Heart left ventricle (tissue), 16 donors: Measurements from ENCODE around the gene CABLES1. TPM values are rescaled to one million over a fixed set of nuclear protein-coding genes. Genes with fewer than 3 reads are reported as not detected.

Experiments
- ATAC-seq, 4 donors: fragments of 200-7000 bp; cut with Tn5 transposase; one replicate each; pipeline ENCODE4 v1.9.1; 2020 to 2022; ENCODE audit warnings: moderate library complexity in 4 of 4, mild to moderate bottlenecking in 3 of 4, moderate number of reproducible peaks in 1 of 4
- DNase-seq, 5 donors: peaks; one replicate each; pipeline ENCODE4 v3.0.0-alpha.2; 2020
- H3K27ac ChIP-seq, 12 donors: fragments of 200-600 bp; sonication (generic) in 4 of 12; one replicate each; pipeline versions ENCODE4 v1.5.0 to v1.8.0; 2016 to 2022; ENCODE audit warnings: mild to moderate bottlenecking in 2 of 12
- H3K27me3 ChIP-seq, 9 donors: fragments of 200-600 bp; sonication (generic) in 2 of 9; one replicate each; pipeline versions ENCODE4 v1.5.1 to v1.8.0; 2016 to 2022; ENCODE audit warnings: mild to moderate bottlenecking in 3 of 9
- H3K36me3 ChIP-seq, 9 donors: fragments of 200-600 bp; sonication (generic) in 2 of 9; one replicate each; pipeline versions ENCODE4 v1.5.0 to v1.8.0; 2018 to 2022; ENCODE audit warnings: mild to moderate bottlenecking in 2 of 9
- H3K4me1 ChIP-seq, 12 donors: fragments of 200-600 bp; sonication (generic) in 4 of 12; one replicate each; pipeline versions ENCODE4 v1.5.0 to v1.8.0; 2016 to 2022; ENCODE audit warnings: mild to moderate bottlenecking in 3 of 12
- H3K4me3 ChIP-seq, 12 donors: fragments of 200-600 bp; sonication (generic) in 4 of 12; one replicate each; pipeline versions ENCODE4 v1.5.0 to v1.8.0; 2017 to 2022; ENCODE audit warnings: mild to moderate bottlenecking in 9 of 12, moderate library complexity in 4 of 12
- H3K9me3 ChIP-seq, 12 donors: fragments of 200-600 bp; sonication (generic) in 4 of 12; one replicate each; pipeline versions ENCODE4 v1.5.0 to v1.8.0; 2016 to 2022; ENCODE audit warnings: mild to moderate bottlenecking in 1 of 12
- POLR2A ChIP-seq, 2 donors: fragments of 450-650 bp; IDR thresholded peaks; one replicate each; pipeline ENCODE4 v1.6.1; 2017; ENCODE audit warnings: antibody characterized with exemption in 2 of 2, mild to moderate bottlenecking in 2 of 2, moderate library complexity in 2 of 2
- WGBS, 4 donors: extraction: QIAGEN DNeasy Blood & Tissue Kit in 2 of 4; methylation state at CpG; one replicate each; pipeline versions ENCODE4 v1.1.5 to v1.1.7; 2013 to 2018; 5-methylcytosine and 5-hydroxymethylcytosine counted together
- intact Hi-C, 10 donors: fragments of 100-400 bp; cut with DNase I; formaldehyde crosslinking; loops; one replicate each; pipeline versions ENCODE4 v1.11.1 to v1.14.2; 2022
- polyA plus RNA-seq, 2 donors: library from polyadenylated mRNA; stranded (reverse); fragments of 200-250 nt; gene quantifications; one replicate each; pipeline ENCODE4 v1.2.3, GENCODE V29; 2013
- total RNA-seq, 9 donors: library from RNA; depleted of rRNA in 2 of 9; stranded (reverse); fragments of >200 nt in 2 of 9; fragmentation: NEBNext Ultra II Directional in 3 of 9; extraction: Animal tissue kit (Norgen Biotek cat#: 25700) in 3 of 9; gene quantifications; one replicate each; pipeline versions ENCODE4 v1.1.0 to v1.2.4, GENCODE V29; 2016 to 2023
- TF ChIP-seq, protein P1 (sequence below), 12 donors: fragments of 200-600 bp; sonication (generic) in 4 of 12; IDR thresholded peaks; one replicate each; pipeline versions ENCODE4 v1.5.0 to v1.8.0; 2018 to 2022; ENCODE audit warnings: antibody characterized with exemption in 12 of 12, mild to moderate bottlenecking in 5 of 12
- donor health status: ischemic (EF 13 %, LVEDD 7.1; RV severe dilation, severe dysfunction).
- donor health status: healthy with polysubstance abuse.
- donor health status: DM: no; HTN: yes; CAD: no.
- donor health status: DM: no; HTN: no; CAD: no.
- donor health status: ischemic (EF 25% LVEDD 6.9; RV normal size, moderate dysfunction).
- donor health status: ischemic (EF 25% LVEDD 5.7; RV mildly dilated, moderate dysfunction).
- donor health status: healthy.
- donor health status: DM: yes; HTN: yes; CAD: no.
- donor health status: ischemic (EF 35%, LVEDD 5.7; RV mildly dilated, moderate dysfunction).
- donor health status: nonischemic (EF 11% LVEDD 7.7; RV severe dilation, severe dysfunction).
- donor health status: DM: yes; HTN: yes; CAD: no.
- donor health status: PGD.
- donor health status: ischemic (EF 29% LVEDD 5.4; RV normal size, mild dysfunction).
- donor health status: nonischemic (EF 23%, LVEDD 6.1; RV moderate dilation, normal function).

CABLES1 gene
- total and polyA plus RNA-seq, 11 donors: 0.28 to 7.2 (median 2.1) TPM

DNA sequence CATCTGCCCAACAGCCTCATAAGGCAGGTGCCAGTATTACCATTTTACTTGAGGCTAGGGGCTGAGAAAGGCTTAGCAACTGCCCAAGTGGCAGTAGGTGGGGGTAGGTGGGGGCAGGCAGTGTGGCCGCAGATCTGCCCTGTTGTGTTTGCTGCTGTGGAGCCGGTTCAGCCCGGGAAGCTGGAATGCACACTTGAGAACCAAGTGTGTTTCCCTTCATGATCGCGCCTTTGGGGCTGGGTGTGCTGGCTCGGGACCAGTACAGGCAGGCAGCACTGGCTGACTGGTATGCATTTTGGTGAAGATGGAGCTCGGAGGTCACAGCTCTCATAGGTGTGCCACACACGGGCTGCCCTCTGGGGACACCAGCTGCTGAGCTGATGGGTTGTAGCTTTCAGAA is 85.1 kb downstream of the CABLES1 start:
- H3K27me3 ChIP-seq: no peaks in the 10 kb centered on the region
- H3K9me3 ChIP-seq: no peaks in the 10 kb centered on the region
- 44 to 60% (median 55%) methylated on average over 7 to 8 of the region's 8 CpGs for WGBS, 4 donors
- TF ChIP-seq, protein P1, sequence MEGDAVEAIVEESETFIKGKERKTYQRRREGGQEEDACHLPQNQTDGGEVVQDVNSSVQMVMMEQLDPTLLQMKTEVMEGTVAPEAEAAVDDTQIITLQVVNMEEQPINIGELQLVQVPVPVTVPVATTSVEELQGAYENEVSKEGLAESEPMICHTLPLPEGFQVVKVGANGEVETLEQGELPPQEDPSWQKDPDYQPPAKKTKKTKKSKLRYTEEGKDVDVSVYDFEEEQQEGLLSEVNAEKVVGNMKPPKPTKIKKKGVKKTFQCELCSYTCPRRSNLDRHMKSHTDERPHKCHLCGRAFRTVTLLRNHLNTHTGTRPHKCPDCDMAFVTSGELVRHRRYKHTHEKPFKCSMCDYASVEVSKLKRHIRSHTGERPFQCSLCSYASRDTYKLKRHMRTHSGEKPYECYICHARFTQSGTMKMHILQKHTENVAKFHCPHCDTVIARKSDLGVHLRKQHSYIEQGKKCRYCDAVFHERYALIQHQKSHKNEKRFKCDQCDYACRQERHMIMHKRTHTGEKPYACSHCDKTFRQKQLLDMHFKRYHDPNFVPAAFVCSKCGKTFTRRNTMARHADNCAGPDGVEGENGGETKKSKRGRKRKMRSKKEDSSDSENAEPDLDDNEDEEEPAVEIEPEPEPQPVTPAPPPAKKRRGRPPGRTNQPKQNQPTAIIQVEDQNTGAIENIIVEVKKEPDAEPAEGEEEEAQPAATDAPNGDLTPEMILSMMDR (IDR thresholded peaks at IDR 0.05): no peak
- TF ChIP-seq POLR2A (IDR thresholded peaks at IDR 0.05): no peak
- peaks cover 0 to 20% (median 1%) of the 10 kb centered on the region in 12 donors for H3K4me1 ChIP-seq
- no peak for DNase-seq
- peaks cover 0 to 7% (median 0%) of the 10 kb centered on the region in 9 donors for H3K36me3 ChIP-seq
- peak in 3 of 4 donors; percentile 16 to 35 (median 32) for ATAC-seq
- H3K4me3 ChIP-seq: no peak overlapping the region
- intact Hi-C loops: loop anchor here in 2 of 10 donors (10.0 kb wide), 2 partner anchors 86 to 134 kb away; partner anchors contain the start of gene CABLES1 (in 1 of the 2)
- H3K27ac ChIP-seq: no peak overlapping the region

DNA sequence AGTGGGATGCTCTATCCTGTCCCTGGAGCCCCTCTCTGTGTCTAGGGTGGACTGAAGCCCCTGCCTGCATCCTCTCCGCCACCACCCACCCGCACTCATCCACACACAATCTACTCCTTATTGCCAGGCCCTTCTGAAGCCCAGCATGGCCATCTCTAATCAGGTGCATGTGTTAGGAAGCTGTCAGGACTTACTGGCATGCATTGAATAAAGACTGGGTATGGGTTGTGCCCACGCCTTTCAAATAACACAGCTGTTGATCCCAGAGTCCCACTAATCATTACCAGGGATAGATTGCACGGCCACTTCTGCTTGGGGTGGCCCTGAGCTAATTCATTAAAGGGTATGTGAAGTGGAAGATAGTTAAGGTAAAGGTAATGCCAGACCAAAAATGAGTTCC is 88.4 kb downstream of the CABLES1 start:
- Histone ChIP-seq H3K9me3 (no peaks in the 10 kb centered on the region), H3K27ac (no peak overlapping the region), H3K4me1 (peaks cover 0 to 52% (median 29%) of the 10 kb centered on the region in 12 donors), H3K36me3 (no peaks in the 10 kb centered on the region), H3K4me3 (no peak overlapping the region), H3K27me3 (no peaks in the 10 kb centered on the region)
- DNase-seq (no peak), ATAC-seq (no peak)
- TF ChIP-seq, protein P1 (IDR thresholded peaks at IDR 0.05): no peak
- TF ChIP-seq POLR2A (IDR thresholded peaks at IDR 0.05): no peak
- 92 to 98% (median 96%) methylated on average over 4 of the region's 4 CpGs for WGBS, 4 donors
- intact Hi-C loops: loop anchor here in 2 of 10 donors (10.0 kb wide), 2 partner anchors 89 to 131 kb away; partner anchors contain the start of gene CABLES1 (in 1 of the 2)

DNA sequence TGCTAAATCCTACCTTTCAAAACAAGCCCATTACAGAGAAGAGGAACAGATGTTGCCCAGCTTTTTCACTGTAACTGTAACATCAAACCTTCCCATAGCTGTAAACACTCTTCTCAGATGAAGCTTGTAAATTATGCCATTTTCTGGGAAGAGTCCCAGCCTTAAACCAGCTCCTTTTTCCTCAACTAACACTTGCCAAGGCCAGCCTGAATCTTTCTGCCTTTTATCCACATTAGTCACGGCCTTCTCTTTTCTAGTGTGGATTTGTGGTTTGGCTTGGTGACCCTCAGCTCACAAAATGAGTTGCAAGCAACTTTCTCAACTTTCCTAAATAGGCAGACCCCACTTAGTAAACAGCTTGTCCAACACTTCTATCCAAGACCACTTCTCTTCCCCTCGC is 90.2 kb downstream of the CABLES1 start:
- TF ChIP-seq, protein P1 (IDR thresholded peaks at IDR 0.05): no peak
- no peak for TF ChIP-seq POLR2A (IDR thresholded peaks at IDR 0.05)
- 51 to 94% (median 87%) methylated on average over 2 of the region's 2 CpGs for WGBS, 4 donors
- Histone ChIP-seq H3K27ac (peak overlapping the region in 11 of 12 donors; percentile 4 to 87 (median 72)), H3K36me3 (no peaks in the 10 kb centered on the region), H3K4me1 (peaks cover 0 to 60% (median 31%) of the 10 kb centered on the region in 12 donors), H3K4me3 (no peak overlapping the region), H3K27me3 (no peaks in the 10 kb centered on the region), H3K9me3 (no peaks in the 10 kb centered on the region)
- ATAC-seq (peak in 2 of 4 donors; percentile 50 to 52), DNase-seq (no peak)
- intact Hi-C loops: loop anchor here in 2 of 10 donors (10.0 kb wide), 2 partner anchors 91 to 129 kb away; partner anchors contain the start of gene CABLES1 (in 1 of the 2)

DNA sequence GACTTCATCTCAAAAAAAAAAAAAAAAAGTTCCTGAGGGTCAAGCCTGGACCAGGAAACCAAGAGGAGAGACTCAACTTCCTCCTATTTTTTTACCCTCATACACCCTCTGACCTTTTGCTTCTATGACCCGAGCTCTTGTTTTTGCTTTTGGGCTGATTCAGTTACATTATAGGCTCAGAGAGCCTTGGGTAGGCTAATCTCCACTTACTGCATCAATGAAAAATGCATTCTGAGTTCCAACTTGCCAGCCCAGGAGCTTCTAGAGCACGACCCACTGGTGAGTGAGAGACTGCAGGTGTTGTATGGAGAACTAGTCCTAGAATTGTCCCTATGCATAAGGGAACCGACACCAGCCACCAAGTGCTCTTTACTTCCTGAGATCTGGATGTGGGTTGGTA is 91.1 kb downstream of the CABLES1 start:
- intact Hi-C loops: loop anchor here in 2 of 10 donors (10.0 kb wide), 2 partner anchors 92 to 128 kb away; partner anchors contain the start of gene CABLES1 (in 1 of the 2)
- H3K27me3 ChIP-seq: no peaks in the 10 kb centered on the region
- peak overlapping the region in 10 of 12 donors; percentile 26 to 87 (median 73) for H3K27ac ChIP-seq
- no peaks in the 10 kb centered on the region for H3K36me3 ChIP-seq
- WGBS, 4 donors: 46 to 65% (median 59%) methylated on average over 3 of the region's 3 CpGs
- DNase-seq (no peak), ATAC-seq (peak; percentile 12 to 31 (median 18))
- no peak overlapping the region for H3K4me3 ChIP-seq
- no peaks in the 10 kb centered on the region for H3K9me3 ChIP-seq
- TF ChIP-seq, protein P1 (IDR thresholded peaks at IDR 0.05): no peak
- TF ChIP-seq POLR2A (IDR thresholded peaks at IDR 0.05): no peak
- H3K4me1 ChIP-seq: peaks cover 0 to 65% (median 38%) of the 10 kb centered on the region in 12 donors
